ENCODE results near the gene MYT1.

DNA sequence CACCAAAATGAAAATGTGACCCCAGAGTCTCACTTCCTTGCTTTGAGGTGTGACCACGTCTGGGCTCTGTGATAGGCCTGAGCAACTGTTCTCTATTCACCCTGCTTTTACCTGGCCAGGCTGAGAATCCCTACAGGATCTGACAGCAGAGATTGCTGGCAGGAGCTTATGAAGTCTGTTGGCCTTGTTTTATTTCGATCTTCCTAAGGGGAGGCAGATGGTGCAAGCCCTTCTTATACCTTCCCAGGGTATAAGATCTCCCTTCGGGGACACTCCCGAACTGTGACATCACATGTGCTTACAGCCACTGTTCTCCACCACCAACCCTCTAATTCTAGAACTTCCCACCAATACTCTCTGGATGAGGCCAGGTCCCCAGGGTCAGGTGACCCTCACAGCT, 26.8 kb downstream of the MYT1 start:
- no peak for TF ChIP-seq CTCF (IDR thresholded peaks at IDR 0.05)
- TF ChIP-seq POLR2A (IDR thresholded peaks at IDR 0.05): no peak
